Left lung (tissue), 10 donors: ENCODE data around the gene TRABD2A. TPM values are rescaled to one million over a fixed set of nuclear protein-coding genes. Genes with fewer than 3 reads are reported as not detected.

Experiments
- ATAC-seq: fragments of 200-7000 bp; cut with Tn5 transposase; one replicate; pipeline ENCODE4 v1.9.1; 2020; ENCODE audit warnings: moderate library complexity
- DNase-seq, 4 donors: peaks; one replicate each; pipeline ENCODE4 v3.0.0-alpha.2; 2013 to 2020
- H3K27ac ChIP-seq, 2 donors: fragments of 200-600 bp; sonication (generic) in 1 of 2; one replicate each; pipeline versions ENCODE4 v1.5.0 to v1.8.0; 2020 to 2021
- H3K27me3 ChIP-seq, 2 donors: fragments of 200-600 bp; sonication (generic) in 1 of 2; one replicate each; pipeline versions ENCODE4 v1.5.0 to v1.8.0; 2020 to 2021
- H3K36me3 ChIP-seq, 2 donors: fragments of 200-600 bp; sonication (generic) in 1 of 2; one replicate each; pipeline versions ENCODE4 v1.5.0 to v1.8.0; 2020 to 2021
- H3K4me1 ChIP-seq, 2 donors: fragments of 200-600 bp; one replicate each; pipeline ENCODE4 v1.8.0; 2021
- H3K4me3 ChIP-seq, 2 donors: fragments of 200-600 bp; sonication (generic) in 1 of 2; one replicate each; pipeline versions ENCODE4 v1.5.0 to v1.8.0; 2020 to 2021; ENCODE audit warnings: mild to moderate bottlenecking in 1 of 2
- H3K9me3 ChIP-seq, 2 donors: fragments of 200-600 bp; sonication (generic) in 1 of 2; one replicate each; pipeline versions ENCODE4 v1.5.0 to v1.8.0; 2020 to 2021
- intact Hi-C, 2 donors: fragments of 100-400 bp; cut with DNase I; formaldehyde crosslinking; loops; one replicate each; pipeline versions ENCODE4 v1.11.2 to v1.14.2; 2022
- polyA plus RNA-seq, 6 donors: library from polyadenylated mRNA; unstranded; fragments of 120-200 nt; gene quantifications; one replicate each; pipeline ENCODE4 v1.2.1, GENCODE V29; 2013; ENCODE audit not compliant: insufficient read length in 6 of 6
- total RNA-seq, 2 donors: library from RNA; stranded (reverse); fragmentation: NEBNext Ultra II Directional; extraction: Animal tissue kit (Norgen Biotek cat#: 25700); gene quantifications; one replicate each; pipeline ENCODE4 v1.2.1, GENCODE V29; 2021
- TF ChIP-seq, protein P1 (sequence below), 2 donors: fragments of 200-600 bp; sonication (generic) in 1 of 2; IDR thresholded peaks; one replicate each; pipeline versions ENCODE4 v1.5.0 to v1.8.0; 2021; ENCODE audit warnings: antibody characterized with exemption in 2 of 2
- donor health status: DM: no; HTN: yes; CAD: no.
- donor health status: DM: no; HTN: no; CAD: no.

Gene TRABD2A
- total and polyA plus RNA-seq, 8 donors: 3.0 to 24.7 (median 21.8) TPM

DNA sequence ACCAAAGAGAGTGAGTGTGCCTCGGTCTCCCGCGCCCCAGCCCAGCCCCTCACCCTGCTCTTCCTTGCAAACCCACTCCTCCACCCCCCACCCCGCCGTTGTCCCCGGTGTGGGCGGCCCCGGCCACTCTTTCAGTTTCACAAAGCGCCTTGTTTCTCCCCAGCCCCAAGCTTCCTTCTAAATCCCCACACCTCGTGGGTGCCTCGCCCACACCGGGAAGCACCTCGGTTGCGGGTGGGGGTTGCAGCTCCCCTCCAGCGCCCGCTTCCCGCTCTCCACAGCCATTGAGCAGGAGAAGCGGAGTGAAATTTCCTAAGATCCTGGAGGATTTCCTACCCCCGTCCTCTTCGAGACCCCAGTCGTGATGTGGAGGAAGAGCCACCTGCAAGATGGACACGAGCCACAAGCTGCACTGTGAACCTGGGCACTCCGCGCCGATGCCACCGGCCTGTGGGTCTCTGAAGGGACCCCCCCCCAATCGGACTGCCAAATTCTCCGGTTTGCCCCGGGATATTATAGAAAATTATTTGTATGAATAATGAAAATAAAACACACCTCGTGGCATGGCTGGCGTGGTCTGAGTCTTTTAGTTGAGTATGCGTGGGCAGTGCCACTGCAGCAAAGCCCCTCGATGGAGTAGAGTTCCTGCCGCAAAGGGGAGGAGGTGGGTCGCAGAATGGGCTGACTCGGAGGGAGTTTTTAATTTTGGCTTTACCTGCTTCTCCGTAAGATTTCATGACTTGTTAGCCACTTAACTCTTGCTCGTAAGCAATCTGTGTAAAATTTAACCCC, 25.4 kb upstream of the TRABD2A start:
- H3K4me1 ChIP-seq: peaks cover 0 to 32% of the 10 kb centered on the region in 2 donors
- H3K9me3 ChIP-seq: no peaks in the 10 kb centered on the region
- peak; percentile 28 for ATAC-seq
- intact Hi-C loops: no loop called here
- no peaks in the 10 kb centered on the region for H3K36me3 ChIP-seq
- H3K4me3 ChIP-seq: peak overlapping the region; percentile 62 to 99
- DNase-seq: peak in 2 of 4 donors; percentile 76 to 90
- TF ChIP-seq, protein P1, sequence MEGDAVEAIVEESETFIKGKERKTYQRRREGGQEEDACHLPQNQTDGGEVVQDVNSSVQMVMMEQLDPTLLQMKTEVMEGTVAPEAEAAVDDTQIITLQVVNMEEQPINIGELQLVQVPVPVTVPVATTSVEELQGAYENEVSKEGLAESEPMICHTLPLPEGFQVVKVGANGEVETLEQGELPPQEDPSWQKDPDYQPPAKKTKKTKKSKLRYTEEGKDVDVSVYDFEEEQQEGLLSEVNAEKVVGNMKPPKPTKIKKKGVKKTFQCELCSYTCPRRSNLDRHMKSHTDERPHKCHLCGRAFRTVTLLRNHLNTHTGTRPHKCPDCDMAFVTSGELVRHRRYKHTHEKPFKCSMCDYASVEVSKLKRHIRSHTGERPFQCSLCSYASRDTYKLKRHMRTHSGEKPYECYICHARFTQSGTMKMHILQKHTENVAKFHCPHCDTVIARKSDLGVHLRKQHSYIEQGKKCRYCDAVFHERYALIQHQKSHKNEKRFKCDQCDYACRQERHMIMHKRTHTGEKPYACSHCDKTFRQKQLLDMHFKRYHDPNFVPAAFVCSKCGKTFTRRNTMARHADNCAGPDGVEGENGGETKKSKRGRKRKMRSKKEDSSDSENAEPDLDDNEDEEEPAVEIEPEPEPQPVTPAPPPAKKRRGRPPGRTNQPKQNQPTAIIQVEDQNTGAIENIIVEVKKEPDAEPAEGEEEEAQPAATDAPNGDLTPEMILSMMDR (IDR thresholded peaks at IDR 0.05): no peak
- peak overlapping the region; percentile 97 to 98 for H3K27ac ChIP-seq
- H3K27me3 ChIP-seq: no peaks in the 10 kb centered on the region

DNA sequence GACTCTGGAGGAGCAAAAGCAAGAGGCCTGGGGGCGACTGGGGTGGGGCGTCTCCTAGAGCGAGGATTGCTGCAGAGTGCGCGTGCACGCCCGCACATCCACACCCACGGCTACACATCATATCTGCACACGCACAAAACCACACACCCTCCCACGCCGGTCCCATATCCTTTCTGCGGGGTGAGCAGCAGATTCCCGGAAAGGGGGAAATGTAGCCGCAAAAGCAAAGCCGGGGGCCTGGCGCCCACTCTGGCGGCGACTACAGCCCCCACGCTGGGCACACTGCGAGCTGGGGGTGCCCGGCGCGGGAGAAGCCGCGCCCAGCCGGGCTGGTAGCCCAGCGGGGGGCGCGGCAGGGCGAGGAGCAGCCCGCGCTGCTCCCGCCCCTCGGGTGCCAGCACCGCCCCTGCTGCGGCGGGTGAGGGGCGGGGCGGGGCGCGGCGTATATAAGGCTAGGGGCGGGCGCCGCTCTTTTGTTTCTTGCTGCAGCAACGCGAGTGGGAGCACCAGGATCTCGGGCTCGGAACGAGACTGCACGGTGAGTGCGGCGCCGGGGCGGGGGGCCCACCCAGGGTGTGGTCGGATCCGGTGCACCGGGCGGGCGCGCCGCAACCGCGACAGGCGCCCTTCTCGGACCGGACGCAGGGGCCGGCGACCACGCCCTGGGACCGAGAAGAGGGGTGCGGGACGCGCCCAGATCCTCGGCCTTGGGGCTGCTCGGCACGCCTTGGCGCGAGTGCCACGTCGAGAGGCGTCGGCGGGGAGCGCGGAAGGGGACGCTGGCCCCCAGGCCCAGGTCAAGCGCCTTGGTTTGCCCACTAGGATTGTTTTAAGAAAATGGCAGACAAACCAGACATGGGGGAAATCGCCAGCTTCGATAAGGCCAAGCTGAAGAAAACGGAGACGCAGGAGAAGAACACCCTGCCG, 24.6 kb upstream of the TRABD2A start, which contains the start of gene TMSB10:
Gene TMSB10, plus strand, starts transcription at position 476 of the 927 bp plus-strand sequence.
- peak; percentile 90 for ATAC-seq
- no peaks in the 10 kb centered on the region for H3K27me3 ChIP-seq
- peaks cover 0 to 32% of the 10 kb centered on the region in 2 donors for H3K4me1 ChIP-seq
- DNase-seq: peak; percentile 85 to 96 (median 92)
- no peaks in the 10 kb centered on the region for H3K9me3 ChIP-seq
- H3K36me3 ChIP-seq: no peaks in the 10 kb centered on the region
- H3K4me3 ChIP-seq: peak within 1 kb of the TSS; percentile 62 to 99
- TF ChIP-seq, protein P1 (IDR thresholded peaks at IDR 0.05): no peak
- intact Hi-C loops: no loop called here
- H3K27ac ChIP-seq: peak within 1 kb of the TSS; percentile 97 to 98

DNA sequence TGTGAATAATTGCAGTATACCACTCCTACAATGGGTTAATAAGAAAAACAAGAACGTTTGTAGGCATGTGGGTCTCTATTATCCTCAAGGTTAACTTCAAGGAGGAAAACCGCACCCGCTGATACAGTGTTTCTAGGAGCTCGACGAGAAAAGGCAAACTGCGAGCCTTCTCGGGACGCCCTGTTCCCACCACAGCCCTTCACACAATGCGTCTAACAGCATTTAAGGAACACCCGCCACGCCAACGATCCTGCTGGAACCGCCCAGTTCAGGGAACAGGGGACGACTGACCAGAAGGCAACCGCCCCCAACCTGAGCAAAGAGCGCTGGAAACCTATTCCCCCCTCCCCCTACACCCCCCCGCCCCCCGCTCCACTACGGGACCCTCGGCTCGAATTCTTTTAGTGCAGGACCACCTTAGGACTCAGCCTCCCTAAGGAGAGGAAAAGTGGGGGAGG, 23.9 kb upstream of the TRABD2A start:
- intact Hi-C loops: no loop called here
- Histone ChIP-seq H3K4me1 (peaks cover 0 to 32% of the 10 kb centered on the region in 2 donors), H3K9me3 (no peaks in the 10 kb centered on the region), H3K27ac (peak overlapping the region; percentile 97 to 98), H3K36me3 (no peaks in the 10 kb centered on the region), H3K27me3 (no peaks in the 10 kb centered on the region), H3K4me3 (peak overlapping the region; percentile 62 to 99)
- ATAC-seq (peak; percentile 59), DNase-seq (peak in 3 of 4 donors; percentile 75 to 87 (median 84))
- TF ChIP-seq, protein P1 (IDR thresholded peaks at IDR 0.05): no peak

DNA sequence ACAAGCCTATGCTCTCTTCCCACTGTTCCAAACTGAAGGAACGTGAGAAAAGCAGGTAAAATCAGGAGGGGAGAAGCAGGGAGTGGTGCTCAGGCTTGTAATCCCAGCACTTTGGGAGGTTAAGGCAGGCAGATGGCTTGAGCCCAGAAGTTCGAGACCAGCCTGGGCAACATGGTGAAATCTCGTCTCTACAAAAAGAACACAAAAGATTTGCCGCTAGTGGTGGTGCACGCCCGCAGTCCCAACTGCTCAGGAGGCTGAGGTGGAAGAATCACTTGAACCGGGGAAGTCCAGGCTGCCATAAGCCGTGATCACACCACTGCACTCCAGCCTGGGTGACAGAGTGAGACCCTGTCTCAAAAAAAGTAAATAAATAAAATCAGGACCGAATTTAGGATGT, 23.3 kb upstream of the TRABD2A start:
- no peak for ATAC-seq
- intact Hi-C loops: no loop called here
- peak overlapping the region; percentile 97 to 98 for H3K27ac ChIP-seq

More for the DNA sequence above, 23.3 kb upstream of the TRABD2A start:
- Histone ChIP-seq H3K4me1 (peaks cover 1 to 37% of the 10 kb centered on the region in 2 donors), H3K36me3 (no peaks in the 10 kb centered on the region), H3K27me3 (no peaks in the 10 kb centered on the region), H3K9me3 (no peaks in the 10 kb centered on the region), H3K4me3 (peak overlapping the region; percentile 62 to 99)
- DNase-seq: no peak
- TF ChIP-seq, protein P1 (IDR thresholded peaks at IDR 0.05): no peak
